ENCODE results near the gene TPRX2.

DNA sequence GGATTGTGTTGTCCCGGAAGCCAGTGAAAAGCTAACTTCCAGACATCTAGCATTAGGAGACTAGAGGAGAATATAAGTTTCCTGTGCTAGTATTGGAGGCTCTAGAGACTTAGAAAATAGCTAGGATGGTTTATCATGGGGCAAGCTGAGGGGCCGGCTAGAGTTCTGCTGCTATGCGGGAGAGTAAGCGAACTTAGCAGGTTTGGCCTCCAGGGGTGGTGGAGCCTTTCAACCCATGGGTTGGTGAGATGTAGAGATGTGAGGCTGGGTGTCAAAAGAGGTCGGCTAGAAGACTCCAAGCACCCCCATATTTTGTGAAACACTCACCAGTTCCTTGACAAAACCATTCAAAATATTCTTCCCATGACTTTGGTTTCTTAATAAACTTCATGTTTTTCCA, 22.7 kb downstream of the TPRX2 start:
- TF ChIP-seq, protein P1, sequence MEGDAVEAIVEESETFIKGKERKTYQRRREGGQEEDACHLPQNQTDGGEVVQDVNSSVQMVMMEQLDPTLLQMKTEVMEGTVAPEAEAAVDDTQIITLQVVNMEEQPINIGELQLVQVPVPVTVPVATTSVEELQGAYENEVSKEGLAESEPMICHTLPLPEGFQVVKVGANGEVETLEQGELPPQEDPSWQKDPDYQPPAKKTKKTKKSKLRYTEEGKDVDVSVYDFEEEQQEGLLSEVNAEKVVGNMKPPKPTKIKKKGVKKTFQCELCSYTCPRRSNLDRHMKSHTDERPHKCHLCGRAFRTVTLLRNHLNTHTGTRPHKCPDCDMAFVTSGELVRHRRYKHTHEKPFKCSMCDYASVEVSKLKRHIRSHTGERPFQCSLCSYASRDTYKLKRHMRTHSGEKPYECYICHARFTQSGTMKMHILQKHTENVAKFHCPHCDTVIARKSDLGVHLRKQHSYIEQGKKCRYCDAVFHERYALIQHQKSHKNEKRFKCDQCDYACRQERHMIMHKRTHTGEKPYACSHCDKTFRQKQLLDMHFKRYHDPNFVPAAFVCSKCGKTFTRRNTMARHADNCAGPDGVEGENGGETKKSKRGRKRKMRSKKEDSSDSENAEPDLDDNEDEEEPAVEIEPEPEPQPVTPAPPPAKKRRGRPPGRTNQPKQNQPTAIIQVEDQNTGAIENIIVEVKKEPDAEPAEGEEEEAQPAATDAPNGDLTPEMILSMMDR (conservative IDR thresholded peaks at IDR 0.05; ENCODE audit: low read depth, low read length) = no peak
- no peak for TF ChIP-seq EZH2 (IDR thresholded peaks at IDR 0.05; ENCODE audit: borderline replicate concordance, low read depth, low read length, poor library complexity, severe bottlenecking)
